ENCODE results near the gene GFPT1. TPM values are rescaled to one million over a fixed set of nuclear protein-coding genes. Genes with fewer than 3 reads are reported as not detected.

The GFPT1 gene
- total RNA-seq, 6 experiments from 2014 or later, result 74.6 to 106 (median 88.4) TPM

DNA sequence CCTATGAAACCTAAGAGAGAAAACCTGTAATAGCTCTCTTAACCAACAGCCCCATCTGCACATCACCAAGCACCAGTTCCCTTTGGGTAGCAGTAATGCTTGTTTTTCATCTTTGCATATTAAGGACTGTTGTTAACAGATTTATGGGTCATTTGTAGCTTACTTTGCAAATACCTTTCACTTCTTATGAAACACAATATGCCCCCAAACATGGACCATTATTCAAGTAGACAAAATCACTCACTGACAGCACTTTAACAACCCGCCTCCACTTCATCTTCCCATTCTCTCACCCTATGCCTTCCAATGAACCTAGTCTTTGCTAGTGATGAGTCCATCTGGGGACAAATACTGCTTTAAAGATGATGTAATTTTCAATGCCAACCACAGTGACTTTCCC lies 64.4 kb downstream of the GFPT1 start:
- Mint-ChIP-seq H3K36me3 (ENCODE audit: low read depth) (peaks cover 83% of the 10 kb centered on the region), H3K4me1 (ENCODE audit: low read depth) (peaks cover 11% of the 10 kb centered on the region; the same call in 1 of the 2 replicates), H3K27me3 (ENCODE audit: insufficient read depth) (no peaks in the 10 kb centered on the region), H3K4me3 (no peak overlapping the region), H3K9me3 (no peaks in the 10 kb centered on the region), H3K27ac (no peak overlapping the region)
- no peak for DNase-seq
- TF ChIP-seq, protein P1, sequence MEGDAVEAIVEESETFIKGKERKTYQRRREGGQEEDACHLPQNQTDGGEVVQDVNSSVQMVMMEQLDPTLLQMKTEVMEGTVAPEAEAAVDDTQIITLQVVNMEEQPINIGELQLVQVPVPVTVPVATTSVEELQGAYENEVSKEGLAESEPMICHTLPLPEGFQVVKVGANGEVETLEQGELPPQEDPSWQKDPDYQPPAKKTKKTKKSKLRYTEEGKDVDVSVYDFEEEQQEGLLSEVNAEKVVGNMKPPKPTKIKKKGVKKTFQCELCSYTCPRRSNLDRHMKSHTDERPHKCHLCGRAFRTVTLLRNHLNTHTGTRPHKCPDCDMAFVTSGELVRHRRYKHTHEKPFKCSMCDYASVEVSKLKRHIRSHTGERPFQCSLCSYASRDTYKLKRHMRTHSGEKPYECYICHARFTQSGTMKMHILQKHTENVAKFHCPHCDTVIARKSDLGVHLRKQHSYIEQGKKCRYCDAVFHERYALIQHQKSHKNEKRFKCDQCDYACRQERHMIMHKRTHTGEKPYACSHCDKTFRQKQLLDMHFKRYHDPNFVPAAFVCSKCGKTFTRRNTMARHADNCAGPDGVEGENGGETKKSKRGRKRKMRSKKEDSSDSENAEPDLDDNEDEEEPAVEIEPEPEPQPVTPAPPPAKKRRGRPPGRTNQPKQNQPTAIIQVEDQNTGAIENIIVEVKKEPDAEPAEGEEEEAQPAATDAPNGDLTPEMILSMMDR (IDR thresholded peaks at IDR 0.05), result no peak

DNA sequence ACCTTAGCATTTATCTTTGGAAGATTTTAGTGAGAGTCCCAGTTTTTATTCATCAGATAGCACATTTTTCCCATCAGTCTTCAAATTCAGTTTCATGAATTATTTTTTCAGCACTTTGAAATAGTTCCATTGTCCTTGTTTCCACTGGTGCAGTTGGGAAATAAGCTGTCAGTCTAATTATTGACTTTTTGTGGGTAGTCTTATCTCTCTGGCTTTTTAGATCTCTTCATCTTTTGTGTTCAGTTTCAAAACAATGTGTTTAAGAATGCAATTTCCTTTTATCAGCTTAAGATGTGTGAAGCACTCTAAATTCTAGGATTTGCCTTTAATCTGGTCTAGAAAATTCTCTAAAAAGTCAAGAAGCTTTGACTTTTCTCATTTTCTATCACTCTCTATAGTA lies 70.5 kb downstream of the GFPT1 start:
- Mint-ChIP-seq H3K4me1 (ENCODE audit: low read depth) (peaks cover 11% of the 10 kb centered on the region), H3K27me3 (ENCODE audit: insufficient read depth) (peaks cover 6% of the 10 kb centered on the region), H3K9me3 (peaks cover 5% of the 10 kb centered on the region), H3K36me3 (ENCODE audit: low read depth) (peaks cover 72% of the 10 kb centered on the region), H3K27ac (no peak overlapping the region), H3K4me3 (no peak overlapping the region)
- TF ChIP-seq, protein P1 (IDR thresholded peaks at IDR 0.05), result no peak
- DNase-seq, result no peak

DNA sequence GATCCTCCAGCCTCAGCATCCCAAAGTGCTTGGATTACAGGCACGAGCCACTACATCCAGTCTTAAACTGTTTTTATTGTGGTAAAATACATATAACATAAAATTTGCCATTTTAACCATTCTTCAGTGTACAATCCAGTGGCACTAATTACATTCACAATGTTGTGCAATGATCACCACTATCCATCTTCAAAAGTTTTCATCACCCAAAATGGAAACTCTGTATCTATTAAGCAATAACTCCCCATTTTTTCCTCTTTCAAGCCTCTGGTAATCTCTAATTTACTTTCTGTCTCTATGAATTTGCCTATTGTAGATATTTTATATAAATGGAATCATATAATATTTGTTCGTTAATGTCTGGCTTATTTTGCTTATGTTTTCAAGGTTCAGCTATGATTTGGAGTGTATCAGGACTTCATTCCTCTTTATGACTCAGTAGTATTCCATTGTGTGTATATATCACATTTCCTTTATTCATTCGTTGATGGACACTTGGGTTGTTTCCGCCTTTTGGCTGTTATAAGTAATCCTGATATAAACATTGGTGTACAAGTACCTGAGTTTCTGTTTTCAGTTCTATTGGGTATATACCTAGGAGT lies 71.8 kb downstream of the GFPT1 start:
- TF ChIP-seq, protein P1 (IDR thresholded peaks at IDR 0.05), result no peak
- no peak overlapping the region for H3K27ac Mint-ChIP-seq
- H3K4me1 Mint-ChIP-seq (ENCODE audit: low read depth), result peaks cover 9% of the 10 kb centered on the region
- no peak overlapping the region for H3K4me3 Mint-ChIP-seq
- peaks cover 6% of the 10 kb centered on the region for H3K27me3 Mint-ChIP-seq (ENCODE audit: insufficient read depth)
- peaks cover 5% of the 10 kb centered on the region for H3K9me3 Mint-ChIP-seq
- H3K36me3 Mint-ChIP-seq (ENCODE audit: low read depth), result peaks cover 64% of the 10 kb centered on the region
- no peak for DNase-seq

DNA sequence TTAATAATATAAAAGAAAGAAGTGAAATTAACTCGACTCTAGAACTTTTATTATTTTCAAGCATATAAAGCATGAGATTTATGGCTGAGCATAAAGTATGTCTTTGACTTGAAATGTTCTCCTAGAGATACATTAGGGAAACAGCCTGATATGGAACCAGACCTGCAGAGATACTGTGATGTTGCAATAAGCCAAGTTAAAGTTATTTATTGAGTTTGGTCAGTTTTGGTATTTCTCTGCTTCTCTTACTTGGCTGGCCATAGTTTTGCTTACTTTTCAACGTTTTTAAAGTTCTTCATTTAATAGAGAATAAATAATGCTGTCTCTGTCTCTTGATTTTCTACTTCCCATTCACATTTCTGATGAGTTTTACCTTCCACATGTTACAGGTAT lies 76.0 kb downstream of the GFPT1 start:
- Mint-ChIP-seq H3K4me3 (no peak overlapping the region), H3K36me3 (ENCODE audit: low read depth) (peaks cover 26% of the 10 kb centered on the region), H3K4me1 (ENCODE audit: low read depth) (peaks cover 32% of the 10 kb centered on the region), H3K27me3 (ENCODE audit: insufficient read depth) (peaks cover 9% of the 10 kb centered on the region), H3K9me3 (no peaks in the 10 kb centered on the region; the same call in 1 of the 2 replicates), H3K27ac (no peak overlapping the region; the same call in 1 of the 2 replicates)
- DNase-seq, result no peak
- TF ChIP-seq, protein P1 (IDR thresholded peaks at IDR 0.05), result no peak

DNA sequence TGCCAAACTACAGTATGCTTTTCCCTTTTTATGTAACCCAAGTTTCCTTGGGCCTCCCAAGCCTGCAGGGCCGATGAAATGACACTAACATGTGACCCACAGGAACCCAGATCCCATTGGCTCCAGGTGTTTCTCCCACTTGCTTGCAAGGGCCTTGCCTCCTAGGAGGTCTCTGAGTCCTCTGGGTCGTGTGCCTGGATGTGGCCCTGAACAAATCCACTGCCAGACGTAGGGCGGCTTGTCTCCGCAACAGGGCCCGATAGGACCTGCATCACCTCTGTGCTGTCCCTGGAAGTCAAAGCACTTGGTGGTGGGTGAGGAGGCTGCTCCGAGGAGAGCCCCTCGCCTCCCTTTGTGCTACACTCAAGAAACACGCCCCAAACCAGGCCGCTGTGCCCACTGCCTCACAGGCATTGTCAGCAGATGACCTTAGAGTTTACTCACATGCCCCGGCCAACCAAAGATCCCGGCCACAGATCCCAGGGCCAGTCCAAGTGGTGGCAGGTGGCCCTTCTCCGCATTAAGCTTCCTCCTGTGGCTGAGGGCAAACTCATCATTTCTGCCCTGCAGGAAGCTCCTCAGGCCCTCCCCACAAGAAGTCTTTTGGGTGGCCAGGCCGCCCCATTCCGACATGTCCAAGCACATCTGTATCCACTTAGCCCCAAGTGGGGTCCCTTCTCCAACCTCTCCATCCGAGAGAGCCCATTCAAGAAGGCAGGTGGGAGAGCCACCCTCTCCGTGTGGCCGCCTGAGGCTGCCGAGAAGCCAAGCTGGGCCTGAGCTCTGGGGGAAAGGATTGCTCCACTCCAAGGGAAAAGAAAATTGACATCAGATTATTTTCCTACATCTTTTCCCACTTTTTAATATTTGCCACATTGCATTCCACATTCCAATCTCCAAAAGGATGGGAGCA lies 76.7 kb downstream of the GFPT1 start:
- peaks cover 9% of the 10 kb centered on the region for H3K27me3 Mint-ChIP-seq (ENCODE audit: insufficient read depth)
- no peak overlapping the region for H3K4me3 Mint-ChIP-seq
- peak overlapping the region; percentile 90 for H3K27ac Mint-ChIP-seq
- H3K9me3 Mint-ChIP-seq, result no peaks in the 10 kb centered on the region; the same call in 1 of the 2 replicates
- DNase-seq, result no peak
- TF ChIP-seq, protein P1 (IDR thresholded peaks at IDR 0.05), result no peak
- peaks cover 19% of the 10 kb centered on the region for H3K36me3 Mint-ChIP-seq (ENCODE audit: low read depth)
- H3K4me1 Mint-ChIP-seq (ENCODE audit: low read depth), result peaks cover 34% of the 10 kb centered on the region
